Gastroesophageal sphincter (tissue), 4 donors: ENCODE results near the gene CAMK1D. TPM values are rescaled to one million over a fixed set of nuclear protein-coding genes. Genes with fewer than 3 reads are reported as not detected.

Source experiments
- ATAC-seq: fragments of 150-250 bp; one replicate; pipeline ENCODE4 v1.9.1; 2016; ENCODE audit warnings: mild to moderate bottlenecking, moderate library complexity
- H3K27ac ChIP-seq, 4 donors: fragments of 200-600 bp; sonication (generic) in 3 of 4; 1 replicate in 3 of 4; 2 replicates in 1 of 4; pipeline ENCODE4 v1.5.1; 2016 to 2019
- H3K27me3 ChIP-seq: fragments of 200-600 bp; sonication (generic); one replicate; pipeline ENCODE4 v1.5.1; 2019
- H3K36me3 ChIP-seq, 2 donors: fragments of 200-600 bp; sonication (generic); one replicate each; pipeline ENCODE4 v1.5.1; 2019; ENCODE audit warnings: control low read depth in 1 of 2
- H3K4me1 ChIP-seq, 3 donors: fragments of 200-600 bp; sonication (generic); 1 replicate in 2 of 3; 2 replicates in 1 of 3; pipeline ENCODE4 v1.5.1; 2016 to 2019; ENCODE audit warnings: control low read depth in 2 of 3
- H3K4me3 ChIP-seq, 2 donors: fragments of 200-600 bp; sonication (generic); one replicate each; pipeline ENCODE4 v1.5.1; 2019; ENCODE audit warnings: mild to moderate bottlenecking in 1 of 2, moderate library complexity in 1 of 2
- H3K9me3 ChIP-seq, 3 donors: fragments of 200-600 bp; sonication (generic); one replicate each; pipeline ENCODE4 v1.5.1; 2017 to 2019; ENCODE audit warnings: control low read depth in 2 of 3
- CTCF ChIP-seq, 4 experiments: fragments of 200-600 bp in 2 of 4; fragments of 450-650 bp in 2 of 4; sonication (generic) in 1 of 4; IDR thresholded peaks; one replicate each; pipeline ENCODE4 v1.5.1; 2017 to 2019; ENCODE audit warnings: antibody characterized with exemption in 4 of 4, mild to moderate bottlenecking in 2 of 4, moderate library complexity in 2 of 4
- EP300 ChIP-seq: sonication (generic); formaldehyde crosslinking; IDR thresholded peaks from one replicate; pipeline ENCODE4 v1.6.1; 2017; ENCODE audit warnings: antibody characterized with exemption, mild to moderate bottlenecking
- POLR2A ChIP-seq, 2 donors: fragments of 450-650 bp; IDR thresholded peaks; one replicate each; pipeline ENCODE4 v1.6.1; 2017; ENCODE audit warnings: antibody characterized with exemption in 2 of 2, mild to moderate bottlenecking in 2 of 2, moderate library complexity in 1 of 2
- POLR2AphosphoS5 ChIP-seq: sonication (generic); formaldehyde crosslinking; IDR thresholded peaks from one replicate; pipeline ENCODE4 v1.6.1; 2017; ENCODE audit warnings: antibody characterized with exemption
- WGBS, 2 donors: methylation state at CpG; one replicate each; pipeline ENCODE4 v1.1.5; 2018; ENCODE audit warnings: low coverage in 1 of 2; 5-methylcytosine and 5-hydroxymethylcytosine counted together
- total RNA-seq, 4 donors: library from RNA; depleted of rRNA; stranded (reverse); fragments of >200 nt; gene quantifications; one replicate each; pipeline ENCODE4 v1.1.0, GENCODE V29; 2016

Gene CAMK1D
- total RNA-seq, 4 donors from 2014 or later = 11.6 to 18.3 (median 15.3) TPM

GRCh38 chr10:12470719-12471118 lies 121.4 kb downstream of the CAMK1D start:
- no peaks in the 10 kb centered on the region for H3K27me3 ChIP-seq
- no peaks in the 10 kb centered on the region for H3K4me1 ChIP-seq
- no peak overlapping the region for H3K4me3 ChIP-seq
- H3K9me3 ChIP-seq = no peaks in the 10 kb centered on the region
- H3K27ac ChIP-seq = no peak overlapping the region
- ATAC-seq = no peak
- H3K36me3 ChIP-seq = no peaks in the 10 kb centered on the region
- TF ChIP-seq EP300 (no peak), CTCF (IDR thresholded peaks at IDR 0.05) (no peak), POLR2A (IDR thresholded peaks at IDR 0.05) (no peak), POLR2AphosphoS5 (no peak)
- WGBS, 2 donors = 98 to 100% methylated on average over 6 to 7 of the region's 10 CpGs

GRCh38 chr10:12471135-12471534 lies 121.8 kb downstream of the CAMK1D start:
- TF ChIP-seq POLR2A (IDR thresholded peaks at IDR 0.05) = no peak
- TF ChIP-seq CTCF (IDR thresholded peaks at IDR 0.05) = no peak
- TF ChIP-seq EP300 = no peak
- no peak for TF ChIP-seq POLR2AphosphoS5
- Histone ChIP-seq H3K4me1 (no peaks in the 10 kb centered on the region), H3K27ac (no peak overlapping the region), H3K36me3 (no peaks in the 10 kb centered on the region), H3K27me3 (no peaks in the 10 kb centered on the region), H3K9me3 (no peaks in the 10 kb centered on the region), H3K4me3 (no peak overlapping the region)
- WGBS, 2 donors = 50 to 78% methylated on average over 1 of the region's 5 CpGs
- no peak for ATAC-seq

- H3K4me1 ChIP-seq = no peaks in the 10 kb centered on the region
- H3K36me3 ChIP-seq = no peaks in the 10 kb centered on the region
- no peak overlapping the region for H3K4me3 ChIP-seq
- no peak for ATAC-seq
- H3K27me3 ChIP-seq = no peaks in the 10 kb centered on the region
- WGBS, 2 donors = 88 to 100% methylated on average over 1 to 4 of the region's 6 CpGs
- no peaks in the 10 kb centered on the region for H3K9me3 ChIP-seq
- H3K27ac ChIP-seq = no peak overlapping the region
- TF ChIP-seq CTCF (IDR thresholded peaks at IDR 0.05) (no peak), POLR2A (IDR thresholded peaks at IDR 0.05) (no peak), EP300 (no peak), POLR2AphosphoS5 (no peak)
Observed at GRCh38 chr10:12473491-12473890, 124.1 kb downstream of the CAMK1D start.

- no peaks in the 10 kb centered on the region for H3K4me1 ChIP-seq
- H3K36me3 ChIP-seq = no peaks in the 10 kb centered on the region
- 95 to 96% methylated on average over 4 to 8 of the region's 8 CpGs for WGBS, 2 donors
- H3K27ac ChIP-seq = no peak overlapping the region
- H3K27me3 ChIP-seq = no peaks in the 10 kb centered on the region
- H3K9me3 ChIP-seq = no peaks in the 10 kb centered on the region
- H3K4me3 ChIP-seq = no peak overlapping the region
- no peak for TF ChIP-seq CTCF (IDR thresholded peaks at IDR 0.05)
- TF ChIP-seq POLR2A (IDR thresholded peaks at IDR 0.05) = no peak
- TF ChIP-seq POLR2AphosphoS5 = no peak
- TF ChIP-seq EP300 = no peak
- no peak for ATAC-seq
Observed at GRCh38 chr10:12474727-12475412, 125.5 kb downstream of the CAMK1D start.

GRCh38 chr10:12476656-12477055 lies 127.3 kb downstream of the CAMK1D start:
- 79 to 91% methylated on average over 3 to 4 of the region's 4 CpGs for WGBS, 2 donors
- Histone ChIP-seq H3K4me1 (no peaks in the 10 kb centered on the region), H3K27me3 (no peaks in the 10 kb centered on the region), H3K9me3 (no peaks in the 10 kb centered on the region), H3K36me3 (no peaks in the 10 kb centered on the region), H3K4me3 (no peak overlapping the region), H3K27ac (no peak overlapping the region)
- no peak for TF ChIP-seq EP300
- no peak for TF ChIP-seq POLR2AphosphoS5
- no peak for TF ChIP-seq CTCF (IDR thresholded peaks at IDR 0.05)
- TF ChIP-seq POLR2A (IDR thresholded peaks at IDR 0.05) = no peak
- no peak for ATAC-seq
